A673 (cell line): ENCODE data around the gene SLC44A1.

Source experiments
- CTCF ChIP-seq: fragments of 300-800, 200-600 bp; sonication (generic); conservative IDR thresholded peaks from 2 replicates; pipeline ENCODE4 v1.5.1; 2017; ENCODE audit warnings: low read depth, mild to moderate bottlenecking, antibody characterized with exemption, low read length, moderate library complexity, mixed read lengths
- EZH2 ChIP-seq: fragments of 200-600 bp; sonication (generic); IDR thresholded peaks from 2 replicates; pipeline ENCODE4 v1.6.1; 2017; ENCODE audit warnings: borderline replicate concordance, low read depth, mild to moderate bottlenecking, mixed read lengths, antibody characterized with exemption, low read length; ENCODE audit not compliant: poor library complexity, severe bottlenecking

GRCh38 chr9:105391288-105391687 lies 146.8 kb downstream of the SLC44A1 start:
- TF ChIP-seq CTCF: no peak
- TF ChIP-seq EZH2: no peak
